ENCODE results near the gene IL10RB. TPM values are rescaled to one million over a fixed set of nuclear protein-coding genes. Genes with fewer than 3 reads are reported as not detected.

IL10RB gene
- total and polyA plus RNA-seq, 8 donors: 11.9 to 25.1 (median 14.0) TPM

GRCh38 chr21:33262921-33263320 lies 3.2 kb upstream of the IL10RB start:
- DNase-seq (no peak), FAIRE-seq (no peak)
- intact Hi-C loops (cut with DNase I): no loop called here

GRCh38 chr21:33264561-33264960 lies 1.6 kb upstream of the IL10RB start:
- intact Hi-C loops (cut with DNase I): no loop called here
- DNase-seq: no peak

More at GRCh38 chr21:33262921-33263320, 3.2 kb upstream of the IL10RB start:
- Histone ChIP-seq H3K36me3 (no peaks in the 10 kb centered on the region), H3K4me1 (peaks cover 0 to 3% (median 0%) of the 10 kb centered on the region in 3 donors), H3K27ac (no peak overlapping the region), H3K27me3 (no peaks in the 10 kb centered on the region), H3K4me3 (no peak overlapping the region), H3K9me3 (no peaks in the 10 kb centered on the region)
- no peak for TF ChIP-seq CTCF (IDR thresholded peaks at IDR 0.05)
- no peak for ATAC-seq
- 90 to 92% methylated on average over 11 of the region's 11 CpGs for WGBS, 2 donors

GRCh38 chr21:33265664-33266049 lies 510 bp upstream of the IL10RB start:
- WGBS, 2 donors: 20 to 25% methylated on average over 12 of the region's 12 CpGs
- Histone ChIP-seq H3K4me1 (peaks cover 10 to 20% (median 13%) of the 10 kb centered on the region in 3 donors), H3K9me3 (no peaks in the 10 kb centered on the region), H3K27me3 (no peaks in the 10 kb centered on the region), H3K27ac (peak overlapping the region in 2 of 4 donors; percentile 90 to 92), H3K4me3 (peak overlapping the region; percentile 70 to 95 (median 78)), H3K36me3 (no peaks in the 10 kb centered on the region)
- intact Hi-C loops (cut with DNase I): no loop called here
- no peak for TF ChIP-seq CTCF (IDR thresholded peaks at IDR 0.05)
- ATAC-seq (peak in 3 of 4 donors; percentile 13 to 43 (median 36)), FAIRE-seq (no peak), DNase-seq (peak in 1 of 6 donors; percentile 57)

More at GRCh38 chr21:33264561-33264960, 1.6 kb upstream of the IL10RB start:
- Histone ChIP-seq H3K27me3 (no peaks in the 10 kb centered on the region), H3K36me3 (no peaks in the 10 kb centered on the region), H3K9me3 (no peaks in the 10 kb centered on the region), H3K4me3 (no peak overlapping the region), H3K4me1 (peaks cover 4 to 14% (median 7%) of the 10 kb centered on the region in 3 donors), H3K27ac (no peak overlapping the region)
- FAIRE-seq (no peak), ATAC-seq (no peak)
- 88 to 90% methylated on average over 11 of the region's 11 CpGs for WGBS, 2 donors
- TF ChIP-seq CTCF (IDR thresholded peaks at IDR 0.05): no peak

GRCh38 chr21:33266789-33267135 lies 595 bp downstream of the IL10RB start:
- FAIRE-seq (no peak), ATAC-seq (peak in 1 of 4 donors; percentile 5), DNase-seq (no peak)
- Histone ChIP-seq H3K27ac (peak overlapping the region; percentile 60 to 92 (median 78)), H3K4me1 (peaks cover 10 to 20% (median 13%) of the 10 kb centered on the region in 3 donors), H3K4me3 (peak overlapping the region; percentile 70 to 95 (median 78)), H3K27me3 (no peaks in the 10 kb centered on the region), H3K36me3 (no peaks in the 10 kb centered on the region), H3K9me3 (no peaks in the 10 kb centered on the region)
- no peak for TF ChIP-seq CTCF (IDR thresholded peaks at IDR 0.05)
- 4 to 11% methylated on average over 8 of the region's 8 CpGs for WGBS, 2 donors
- intact Hi-C loops (cut with DNase I): no loop called here

GRCh38 chr21:33267250-33267649 lies 1.1 kb downstream of the IL10RB start:
- no peaks in the 10 kb centered on the region for H3K36me3 ChIP-seq
- WGBS, 2 donors: 71 to 76% methylated on average over 7 of the region's 7 CpGs
- DNase-seq (no peak), FAIRE-seq (no peak), ATAC-seq (no peak)
- no peak for TF ChIP-seq CTCF (IDR thresholded peaks at IDR 0.05)
- no peaks in the 10 kb centered on the region for H3K27me3 ChIP-seq
- peak overlapping the region in 2 of 4 donors; percentile 90 to 92 for H3K27ac ChIP-seq
- H3K4me3 ChIP-seq: peak overlapping the region in 2 of 4 donors; percentile 70 to 73
- intact Hi-C loops (cut with DNase I): no loop called here
- H3K4me1 ChIP-seq: peaks cover 10 to 20% (median 13%) of the 10 kb centered on the region in 3 donors
- no peaks in the 10 kb centered on the region for H3K9me3 ChIP-seq

All from pancreas (tissue), 10 donors.